Endothelial cell of umbilical vein (primary cell): ENCODE measurements around the gene RGS7. TPM values are rescaled to one million over a fixed set of nuclear protein-coding genes. Genes with fewer than 3 reads are reported as not detected.

Experiments used
- BruUV-seq: library from RNA; stranded (reverse); fragments of 400-500 nt; replicated peaks from 2 replicates; lab custom pipeline; 2021; lab: Mats Ljungman, UMichigan
- CTCF ChIA-PET: fragments of 300-600, 350-600 bp; sonication (Branson Sonifier 250); formaldehyde crosslinking; loops from one replicate; lab custom pipeline; 2021; ENCODE audit warnings: antibody characterized with exemption, inconsistent platforms; lab: Charles Lee
- POLR2A ChIA-PET: fragments of 300-600, 350-600 bp; sonication (Branson Sonifier 250); formaldehyde crosslinking; loops from one replicate; lab custom pipeline; 2021; ENCODE audit warnings: antibody characterized with exemption, inconsistent platforms; lab: Charles Lee
- DNase-seq: peaks from one replicate; pipeline ENCODE4 v3.0.0-alpha.2; 2011; ENCODE audit warnings: low read depth, low spot score
- FAIRE-seq: peaks from 2 replicates; lab custom pipeline; 2011; peaks lifted over from hg19 to GRCh38; lab: Jason Lieb, UNC
- H2AFZ ChIP-seq: 2 replicates; pipeline ENCODE4 v1.6.0; 2012; ENCODE audit warnings: low read depth, low read length, control low read depth, inconsistent platforms
- H3K27ac ChIP-seq: 2 replicates; pipeline ENCODE4 v1.5.1; 2011; ENCODE audit warnings: low read depth, mild to moderate bottlenecking, control low read depth, low read length, moderate library complexity; ENCODE audit not compliant: insufficient read depth
- H3K27me3 ChIP-seq, 2 experiments: 2 replicates each; pipeline versions ENCODE4 v1.6.0 to v1.6.1; 2011; ENCODE audit warnings: low read length in 2 of 2, mixed read lengths in 1 of 2; ENCODE audit not compliant: control insufficient read depth in 2 of 2, insufficient read depth in 2 of 2
- H3K36me3 ChIP-seq, 2 experiments: 2 replicates in 1 of 2; 3 replicates in 1 of 2; pipeline ENCODE4 v1.5.1; 2011; ENCODE audit warnings: low read length in 2 of 2, mild to moderate bottlenecking in 1 of 2, moderate library complexity in 1 of 2; ENCODE audit not compliant: control insufficient read depth in 2 of 2, insufficient read depth in 2 of 2; ENCODE audit errors: extremely low read depth in 1 of 2
- H3K4me1 ChIP-seq: 3 replicates; pipeline ENCODE4 v1.5.1; 2011; ENCODE audit warnings: mild to moderate bottlenecking, low read length; ENCODE audit not compliant: control insufficient read depth, insufficient read depth; ENCODE audit errors: extremely low read depth
- H3K4me2 ChIP-seq: 2 replicates; pipeline ENCODE4 v1.6.1; 2011; ENCODE audit warnings: low read length, control low read depth, mixed read lengths; ENCODE audit not compliant: insufficient read depth
- H3K4me3 ChIP-seq, 3 experiments: fragments of 200-600 bp in 1 of 3; sonication (generic), shearing (Covaris generic) in 1 of 3; replicated peaks in 1 of 3; 2 replicates each; pipeline ENCODE4 v1.5.1; 2011 to 2016; ENCODE audit warnings: control low read depth in 3 of 3, low read length in 3 of 3, mild to moderate bottlenecking in 2 of 3, inconsistent platforms in 1 of 3, low read depth in 1 of 3, moderate library complexity in 1 of 3; ENCODE audit not compliant: insufficient read depth in 1 of 3
- H3K79me2 ChIP-seq: 2 replicates; pipeline ENCODE4 v1.6.0; 2012; ENCODE audit warnings: low read length, inconsistent platforms; ENCODE audit not compliant: control insufficient read depth, insufficient read depth
- H3K9ac ChIP-seq: replicated peaks from 2 replicates; pipeline ENCODE3; 2011; ENCODE audit warnings: low read length, control low read depth; ENCODE audit not compliant: insufficient read depth; ENCODE audit errors: extremely low read depth
- H3K9me1 ChIP-seq: replicated peaks from 3 replicates; pipeline ENCODE4 v1.6.0; 2011; ENCODE audit warnings: mild to moderate bottlenecking, low read length; ENCODE audit not compliant: control insufficient read depth, insufficient read depth; ENCODE audit errors: extremely low read depth
- H3K9me3 ChIP-seq: replicated peaks from 2 replicates; pipeline ENCODE4 v1.5.1; 2012; ENCODE audit warnings: low read length, inconsistent platforms; ENCODE audit not compliant: control insufficient read depth, insufficient read depth
- H4K20me1 ChIP-seq: replicated peaks from 2 replicates; pipeline ENCODE3; 2011; ENCODE audit warnings: mild to moderate bottlenecking, low read length; ENCODE audit not compliant: control insufficient read depth, insufficient read depth; ENCODE audit errors: extremely low read depth
- EZH2 ChIP-seq: IDR thresholded peaks from 2 replicates; pipeline ENCODE4 v1.6.1; 2012; ENCODE audit warnings: borderline replicate concordance, low read depth, mild to moderate bottlenecking, moderate library complexity, low read length, inconsistent platforms; ENCODE audit not compliant: severe bottlenecking
- FOS ChIP-seq: IDR thresholded peaks from 2 replicates; pipeline ENCODE4 v1.6.1; 2011; ENCODE audit warnings: mild to moderate bottlenecking, low read length, moderate library complexity, borderline replicate concordance; ENCODE audit not compliant: insufficient read depth
- GATA2 ChIP-seq: IDR thresholded peaks from 2 replicates; pipeline ENCODE4 v1.7.0; 2011; ENCODE audit warnings: low read depth, mild to moderate bottlenecking, moderate library complexity, mixed read lengths, low read length; ENCODE audit not compliant: insufficient read length, insufficient read depth
- JUN ChIP-seq: IDR thresholded peaks from 2 replicates; pipeline ENCODE4 v1.6.1; 2011; ENCODE audit warnings: borderline replicate concordance, low read depth; ENCODE audit not compliant: insufficient read length, insufficient read depth
- MYC ChIP-seq: IDR thresholded peaks from one replicate; pipeline ENCODE4 v1.6.1; 2011; ENCODE audit warnings: mild to moderate bottlenecking, low read depth, low read length
- POLR2A ChIP-seq: IDR thresholded peaks from 2 replicates; pipeline ENCODE4 v1.6.1; 2012; ENCODE audit warnings: low read depth, mild to moderate bottlenecking, control low read depth, low read length
- POLR2AphosphoS5 ChIP-seq: IDR thresholded peaks from 2 replicates; pipeline ENCODE4 v1.6.1; 2012; ENCODE audit warnings: low read depth, mild to moderate bottlenecking, control low read depth, low read length, moderate library complexity; ENCODE audit not compliant: insufficient read depth
- dilution Hi-C: fragments of 300-500 bp; cut with MboI; formaldehyde crosslinking; loops from one replicate; pipeline ENCODE4 v1.15.0; 2019; ENCODE audit warnings: low sequenced_read_pairs; ENCODE audit not compliant: extremely low pct_ligation_motif_present
- intact Hi-C: fragments of 100-400 bp; cut with micrococcal nuclease; formaldehyde crosslinking; loops from one replicate; pipeline ENCODE4 v1.10.0; 2022
- polyA plus RNA-seq, 4 experiments: library from polyadenylated mRNA; depleted of rRNA in 3 of 4; stranded (reverse) in 3 of 4; unstranded in 1 of 4; fragments of >200 nt; gene quantifications; 2 replicates each; pipeline versions ENCODE4 v1.2.1 to v1.2.3, GENCODE V29; 2011 to 2012; ENCODE audit warnings: missing spikeins in 1 of 4
- total RNA-seq: library from RNA; stranded (reverse); gene quantifications from 2 replicates; pipeline ENCODE4 v1.2.3, GENCODE V29; 2021
- TF ChIP-seq, protein P1 (sequence below): IDR thresholded peaks from 2 replicates; pipeline ENCODE4 v1.6.1; 2011; ENCODE audit not compliant: insufficient read depth, insufficient read length
- TF ChIP-seq, protein P2 (sequence below), 2 donors: IDR thresholded peaks; 1 replicate in 1 of 2; 2 replicates in 1 of 2; pipeline ENCODE4 v1.5.1; 2011; ENCODE audit warnings: low read length in 2 of 2, mild to moderate bottlenecking in 2 of 2, moderate library complexity in 2 of 2, control low read depth in 1 of 2, inconsistent platforms in 1 of 2, low read depth in 1 of 2; ENCODE audit not compliant: insufficient read depth in 1 of 2; ENCODE audit errors: extremely low read depth in 1 of 2

RGS7 gene
- total and polyA plus RNA-seq, 2 donors (not counting 3 experiments of a cell fraction or from before 2014, with no cell fraction given), result 0.43 to 0.44 TPM

- DNase-seq (no peak), FAIRE-seq (no peak)
- Histone ChIP-seq H3K4me1 (no peaks in the 10 kb centered on the region), H3K9me1 (no peaks in the 10 kb centered on the region), H3K79me2 (no peaks in the 10 kb centered on the region), H3K27ac (no peak overlapping the region), H3K4me2 (no peak overlapping the region), H3K36me3 (no peaks in the 10 kb centered on the region), H3K4me3 (no peak overlapping the region), H3K9me3 (no peaks in the 10 kb centered on the region), H2AFZ (no peak overlapping the region), H3K9ac (no peak overlapping the region), H4K20me1 (no peaks in the 10 kb centered on the region), H3K27me3 (no peaks in the 10 kb centered on the region)
- dilution Hi-C loops (no loop called here), intact Hi-C loops (no loop called here)
- ChIA-PET CTCF (no interaction called here), POLR2A (no interaction called here)
- TF ChIP-seq EZH2 (no peak), GATA2 (no peak), JUN (no peak), POLR2AphosphoS5 (no peak), POLR2A (no peak), FOS (no peak), MYC (no peak)
- TF ChIP-seq, protein P1, sequence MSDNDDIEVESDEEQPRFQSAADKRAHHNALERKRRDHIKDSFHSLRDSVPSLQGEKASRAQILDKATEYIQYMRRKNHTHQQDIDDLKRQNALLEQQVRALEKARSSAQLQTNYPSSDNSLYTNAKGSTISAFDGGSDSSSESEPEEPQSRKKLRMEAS, result no peak
- TF ChIP-seq, protein P2, sequence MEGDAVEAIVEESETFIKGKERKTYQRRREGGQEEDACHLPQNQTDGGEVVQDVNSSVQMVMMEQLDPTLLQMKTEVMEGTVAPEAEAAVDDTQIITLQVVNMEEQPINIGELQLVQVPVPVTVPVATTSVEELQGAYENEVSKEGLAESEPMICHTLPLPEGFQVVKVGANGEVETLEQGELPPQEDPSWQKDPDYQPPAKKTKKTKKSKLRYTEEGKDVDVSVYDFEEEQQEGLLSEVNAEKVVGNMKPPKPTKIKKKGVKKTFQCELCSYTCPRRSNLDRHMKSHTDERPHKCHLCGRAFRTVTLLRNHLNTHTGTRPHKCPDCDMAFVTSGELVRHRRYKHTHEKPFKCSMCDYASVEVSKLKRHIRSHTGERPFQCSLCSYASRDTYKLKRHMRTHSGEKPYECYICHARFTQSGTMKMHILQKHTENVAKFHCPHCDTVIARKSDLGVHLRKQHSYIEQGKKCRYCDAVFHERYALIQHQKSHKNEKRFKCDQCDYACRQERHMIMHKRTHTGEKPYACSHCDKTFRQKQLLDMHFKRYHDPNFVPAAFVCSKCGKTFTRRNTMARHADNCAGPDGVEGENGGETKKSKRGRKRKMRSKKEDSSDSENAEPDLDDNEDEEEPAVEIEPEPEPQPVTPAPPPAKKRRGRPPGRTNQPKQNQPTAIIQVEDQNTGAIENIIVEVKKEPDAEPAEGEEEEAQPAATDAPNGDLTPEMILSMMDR (IDR thresholded peaks at IDR 0.05; ENCODE audit: extremely low read depth in 1 of 2, insufficient read depth in 1 of 2, low read depth in 1 of 2, low read length in 2 of 2), result no peak
- BruUV-seq, result no TSS peak
These were observed 251.9 kb downstream of the RGS7 start for GRCh38 chr1:241105147-241105546.
